Calu3 (cell line): ENCODE data around the gene CD40. TPM values are rescaled to one million over a fixed set of nuclear protein-coding genes. Genes with fewer than 3 reads are reported as not detected.

Experiments
- BruUV-seq: library from RNA; stranded (reverse); fragments of 400-500 nt; replicated peaks from 2 replicates; lab custom pipeline; 2021; lab: Mats Ljungman, UMichigan
- CTCF ChIA-PET: fragments of 300-600 bp; sonication (Branson Sonifier 250); formaldehyde crosslinking; loops from one replicate; lab custom pipeline; 2022; ENCODE audit warnings: antibody characterized with exemption; lab: Charles Lee
- DNase-seq: peaks from one replicate; pipeline ENCODE4 v3.0.0; 2022
- H3K27ac Mint-ChIP-seq: one replicate; pipeline ENCODE4 v1.8.0; 2022; ENCODE audit warnings: mixed read lengths; ENCODE audit not compliant: unreplicated experiment
- H3K27me3 Mint-ChIP-seq: one replicate; pipeline ENCODE4 v1.8.0; 2022; ENCODE audit warnings: mixed read lengths; ENCODE audit not compliant: unreplicated experiment
- H3K36me3 Mint-ChIP-seq: one replicate; pipeline ENCODE4 v1.8.0; 2022; ENCODE audit warnings: mild to moderate bottlenecking, moderate library complexity, mixed read lengths; ENCODE audit not compliant: insufficient read depth, unreplicated experiment
- H3K4me1 Mint-ChIP-seq: one replicate; pipeline ENCODE4 v1.8.0; 2022; ENCODE audit warnings: mild to moderate bottlenecking, low read depth, mixed read lengths; ENCODE audit not compliant: unreplicated experiment
- H3K4me3 Mint-ChIP-seq: one replicate; pipeline ENCODE4 v1.8.0; 2022; ENCODE audit warnings: mild to moderate bottlenecking, low read depth, moderate library complexity, mixed read lengths; ENCODE audit not compliant: unreplicated experiment
- H3K9me3 Mint-ChIP-seq: one replicate; pipeline ENCODE4 v1.8.0; 2022; ENCODE audit warnings: low read depth, mixed read lengths; ENCODE audit not compliant: unreplicated experiment
- intact Hi-C: fragments of 100-400 bp; cut with micrococcal nuclease; formaldehyde crosslinking; loops from one replicate; pipeline ENCODE4 v1.10.0; 2022; ENCODE audit not compliant: unreplicated experiment
- total RNA-seq: library from RNA; stranded (reverse); gene quantifications from 2 replicates; pipeline ENCODE4 v1.2.3, GENCODE V29; 2022
- TF ChIP-seq, protein P1 (sequence below): fragments of 200-600 bp; IDR thresholded peaks from one replicate; pipeline ENCODE4 v1.8.0; 2022; ENCODE audit warnings: antibody characterized with exemption; ENCODE audit not compliant: unreplicated experiment

The CD40 gene
- total RNA-seq, 1 experiment from 2014 or later, result 13.6 TPM

DNA sequence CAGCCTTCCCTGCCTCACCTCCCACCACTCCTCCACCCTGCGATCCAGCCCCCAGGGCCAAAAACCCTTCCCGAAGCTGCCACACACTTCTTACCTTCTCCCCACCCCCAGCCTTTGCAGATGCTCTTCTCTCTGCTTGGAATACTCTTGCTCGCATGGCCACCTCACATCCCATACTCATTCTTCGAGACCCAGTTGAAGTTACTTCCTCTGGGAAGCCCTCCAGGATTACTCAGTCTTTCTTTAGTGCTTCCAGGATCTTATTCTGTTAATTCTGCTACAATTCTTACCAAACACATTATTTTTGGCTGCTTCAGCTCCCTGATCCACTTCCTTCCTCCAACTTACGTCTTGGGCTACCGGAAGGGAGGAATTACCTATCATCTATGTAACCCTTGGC, 54.3 kb downstream of the CD40 start:
- DNase-seq, result no peak
- H3K36me3 Mint-ChIP-seq, result no peaks in the 10 kb centered on the region
- CTCF ChIA-PET, result interaction anchor here (1.5 kb wide), 1 partner anchor 10 kb away, joined by 4 read pairs; no protein-coding TSS in a partner anchor
- H3K27ac Mint-ChIP-seq, result peak overlapping the region; percentile 24
- no peaks in the 10 kb centered on the region for H3K4me1 Mint-ChIP-seq
- H3K4me3 Mint-ChIP-seq, result no peak overlapping the region
- H3K9me3 Mint-ChIP-seq, result no peaks in the 10 kb centered on the region
- peaks cover 96% of the 10 kb centered on the region for H3K27me3 Mint-ChIP-seq
- BruUV-seq, result no TSS peak
- TF ChIP-seq, protein P1, sequence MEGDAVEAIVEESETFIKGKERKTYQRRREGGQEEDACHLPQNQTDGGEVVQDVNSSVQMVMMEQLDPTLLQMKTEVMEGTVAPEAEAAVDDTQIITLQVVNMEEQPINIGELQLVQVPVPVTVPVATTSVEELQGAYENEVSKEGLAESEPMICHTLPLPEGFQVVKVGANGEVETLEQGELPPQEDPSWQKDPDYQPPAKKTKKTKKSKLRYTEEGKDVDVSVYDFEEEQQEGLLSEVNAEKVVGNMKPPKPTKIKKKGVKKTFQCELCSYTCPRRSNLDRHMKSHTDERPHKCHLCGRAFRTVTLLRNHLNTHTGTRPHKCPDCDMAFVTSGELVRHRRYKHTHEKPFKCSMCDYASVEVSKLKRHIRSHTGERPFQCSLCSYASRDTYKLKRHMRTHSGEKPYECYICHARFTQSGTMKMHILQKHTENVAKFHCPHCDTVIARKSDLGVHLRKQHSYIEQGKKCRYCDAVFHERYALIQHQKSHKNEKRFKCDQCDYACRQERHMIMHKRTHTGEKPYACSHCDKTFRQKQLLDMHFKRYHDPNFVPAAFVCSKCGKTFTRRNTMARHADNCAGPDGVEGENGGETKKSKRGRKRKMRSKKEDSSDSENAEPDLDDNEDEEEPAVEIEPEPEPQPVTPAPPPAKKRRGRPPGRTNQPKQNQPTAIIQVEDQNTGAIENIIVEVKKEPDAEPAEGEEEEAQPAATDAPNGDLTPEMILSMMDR, result no peak
- intact Hi-C loops, result no loop called here

DNA sequence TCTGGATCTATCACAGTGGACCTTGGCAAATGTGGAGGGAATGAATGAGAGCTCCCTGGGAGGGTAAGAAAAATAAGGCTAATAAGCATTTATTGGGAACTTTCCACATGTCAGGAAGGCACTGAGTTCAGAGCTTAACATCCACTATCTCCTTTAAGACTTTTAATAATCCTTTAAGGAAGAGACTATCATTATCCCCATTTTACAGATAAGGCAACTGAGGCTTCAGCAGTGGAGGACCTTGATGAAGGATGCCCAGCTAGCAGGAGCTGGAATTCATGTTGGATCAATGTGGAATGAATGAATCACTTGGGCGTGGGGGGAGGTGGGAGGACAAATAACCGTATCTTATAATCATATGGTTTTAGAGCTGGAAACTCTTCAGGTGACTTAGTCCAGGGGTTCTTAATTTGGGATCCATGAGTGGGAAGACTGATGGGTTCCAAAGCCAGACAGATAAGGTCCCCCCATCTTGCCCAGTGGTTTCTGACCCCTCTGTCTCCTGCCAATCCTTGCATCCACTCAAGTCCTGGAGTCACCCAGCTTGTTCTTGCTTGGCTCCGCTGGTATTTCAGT, 54.9 kb downstream of the CD40 start:
- TF ChIP-seq, protein P1, result no peak
- DNase-seq, result no peak
- H3K4me1 Mint-ChIP-seq, result no peaks in the 10 kb centered on the region
- no peak overlapping the region for H3K4me3 Mint-ChIP-seq
- no peak overlapping the region for H3K27ac Mint-ChIP-seq
- CTCF ChIA-PET, result interaction anchor here (0.6 to 1.5 kb wide), 3 partner anchors 11 to 1383 kb away, joined by 3 to 4 read pairs (median 3); no protein-coding TSS in a partner anchor
- H3K9me3 Mint-ChIP-seq, result no peaks in the 10 kb centered on the region
- BruUV-seq, result no TSS peak
- H3K36me3 Mint-ChIP-seq, result no peaks in the 10 kb centered on the region
- H3K27me3 Mint-ChIP-seq, result peaks cover 98% of the 10 kb centered on the region
- intact Hi-C loops, result no loop called here

DNA sequence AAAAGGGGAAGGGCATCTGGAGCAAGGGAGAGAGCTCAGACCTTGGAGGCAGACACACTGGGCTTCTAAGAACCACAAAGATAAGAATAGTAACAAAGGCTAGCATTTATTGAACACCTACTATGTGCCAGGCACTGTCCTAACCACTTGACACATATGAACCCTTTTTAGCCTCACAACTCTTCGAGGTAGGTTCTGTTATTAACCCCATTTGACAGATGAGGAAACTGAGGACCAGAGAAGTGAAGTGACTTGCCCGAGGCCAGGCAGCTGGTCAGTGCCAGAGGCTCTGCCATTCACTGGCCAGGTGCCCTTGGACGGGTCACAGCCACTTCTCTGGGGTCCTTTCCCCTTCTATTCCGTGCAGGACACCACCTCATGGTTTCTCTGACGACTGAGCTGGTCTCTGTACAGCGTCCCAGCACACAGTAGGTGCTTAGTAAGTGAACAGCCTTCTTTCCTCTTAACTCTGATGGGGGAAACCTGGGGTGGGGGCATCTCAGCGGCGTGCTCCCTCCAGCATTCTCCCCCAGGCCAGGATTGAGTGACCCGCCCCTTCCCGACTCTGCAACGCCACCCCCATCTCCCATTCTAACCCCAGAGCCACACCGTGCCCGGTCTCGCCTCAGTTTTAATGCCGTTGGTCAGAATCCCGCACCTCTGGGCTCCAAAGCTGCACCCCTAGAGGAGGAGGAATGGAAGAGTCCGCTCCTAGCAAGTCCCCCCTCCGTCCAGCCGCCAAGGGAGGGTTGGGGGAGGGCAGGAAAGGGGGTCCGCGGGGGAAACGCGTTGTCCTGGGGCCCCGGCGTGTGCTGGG, 55.7 kb downstream of the CD40 start:
- intact Hi-C loops, result no loop called here
- H3K4me3 Mint-ChIP-seq, result no peak overlapping the region
- no TSS peak for BruUV-seq
- no peaks in the 10 kb centered on the region for H3K4me1 Mint-ChIP-seq
- CTCF ChIA-PET, result interaction anchor here (0.6 to 1.5 kb wide), 6 partner anchors 11 to 1382 kb away, joined by 3 to 4 read pairs (median 4); no protein-coding TSS in a partner anchor
- TF ChIP-seq, protein P1, result no peak
- no peak overlapping the region for H3K27ac Mint-ChIP-seq
- peaks cover 98% of the 10 kb centered on the region for H3K27me3 Mint-ChIP-seq
- DNase-seq, result no peak
- no peaks in the 10 kb centered on the region for H3K36me3 Mint-ChIP-seq
- H3K9me3 Mint-ChIP-seq, result no peaks in the 10 kb centered on the region

GRCh38 chr20:46174469-46175126, 56.5 kb downstream of the CD40 start:
- no TSS peak for BruUV-seq
- Mint-ChIP-seq H3K27me3 (peaks cover 98% of the 10 kb centered on the region), H3K4me1 (no peaks in the 10 kb centered on the region), H3K27ac (no peak overlapping the region), H3K9me3 (no peaks in the 10 kb centered on the region), H3K4me3 (no peak overlapping the region), H3K36me3 (no peaks in the 10 kb centered on the region)
- DNase-seq, result peak; percentile 84
- CTCF ChIA-PET, result interaction anchor here (0.6 to 0.9 kb wide), 3 partner anchors 132 to 172 kb away, joined by 3 to 4 read pairs (median 4); no protein-coding TSS in a partner anchor
- TF ChIP-seq, protein P1, result peak; percentile 85
- intact Hi-C loops, result no loop called here
